HG03469 (cell line): Measurements from ENCODE around the gene WNT6.

Experiments used
- ATAC-seq: cut with Tn5 transposase; IDR thresholded peaks from one replicate; pipeline ENCODE4 v1.9.1; 2021; ENCODE audit warnings: mild to moderate bottlenecking, moderate library complexity, moderate number of reproducible peaks; ENCODE audit not compliant: unreplicated experiment

Gene WNT6

DNA sequence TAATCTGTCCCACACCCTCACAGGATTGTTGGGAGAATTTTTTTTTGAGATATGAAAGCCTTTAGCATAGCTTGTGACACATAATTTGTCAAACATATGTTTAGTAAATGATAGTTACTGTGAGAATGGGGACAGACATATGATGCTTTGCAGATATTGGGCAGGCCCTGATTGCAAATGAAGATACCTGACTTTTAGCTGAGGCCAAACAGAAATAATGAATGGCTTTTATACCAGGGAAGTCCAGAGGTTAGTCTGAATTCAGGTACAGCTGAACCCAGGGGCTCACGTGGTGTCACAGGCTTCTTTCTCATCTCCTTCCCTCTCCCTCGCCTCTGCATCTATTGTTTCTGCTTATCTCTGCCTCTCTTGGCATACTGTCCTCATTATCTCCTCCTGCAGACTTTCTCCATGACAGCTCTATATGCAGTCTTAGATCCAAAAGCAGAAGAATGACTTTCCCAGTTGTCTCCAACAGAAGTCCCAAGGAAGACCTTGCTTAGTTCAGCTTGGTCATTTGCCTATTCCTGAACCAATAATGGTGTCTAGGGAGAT lies 16.2 kb downstream of the WNT6 start:
- no peak for ATAC-seq

DNA sequence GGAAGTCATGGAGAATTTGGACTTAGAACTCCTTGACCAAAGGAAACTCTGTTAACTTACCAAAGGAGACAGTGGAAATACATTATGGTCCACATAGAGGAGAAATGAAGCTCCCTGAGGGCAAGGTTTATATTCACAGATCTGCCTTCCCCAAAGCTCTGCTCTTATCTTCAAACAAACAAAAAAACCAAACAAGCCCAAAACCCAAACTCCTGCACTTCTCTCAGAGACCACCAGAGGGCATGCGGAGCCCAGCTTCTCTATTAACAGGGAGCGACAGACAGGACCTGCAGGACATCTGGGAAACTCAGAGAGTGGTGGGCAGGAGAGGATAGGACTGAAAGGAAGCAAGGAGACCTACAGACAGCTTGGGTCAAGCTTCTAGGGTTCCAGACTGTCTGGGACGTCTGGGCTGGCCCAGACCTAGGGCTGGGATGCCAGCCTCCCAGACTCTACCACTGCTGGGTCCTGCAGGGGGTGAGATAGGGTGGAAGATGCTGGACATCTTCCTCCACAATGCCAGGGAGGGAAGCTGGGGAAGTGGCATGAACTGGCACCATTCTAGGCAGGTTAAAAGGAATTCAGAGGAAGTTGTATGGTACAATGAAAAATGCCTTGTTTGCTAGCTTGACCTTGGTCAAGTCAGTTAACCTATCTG lies 17.1 kb downstream of the WNT6 start:
- no peak for ATAC-seq

DNA sequence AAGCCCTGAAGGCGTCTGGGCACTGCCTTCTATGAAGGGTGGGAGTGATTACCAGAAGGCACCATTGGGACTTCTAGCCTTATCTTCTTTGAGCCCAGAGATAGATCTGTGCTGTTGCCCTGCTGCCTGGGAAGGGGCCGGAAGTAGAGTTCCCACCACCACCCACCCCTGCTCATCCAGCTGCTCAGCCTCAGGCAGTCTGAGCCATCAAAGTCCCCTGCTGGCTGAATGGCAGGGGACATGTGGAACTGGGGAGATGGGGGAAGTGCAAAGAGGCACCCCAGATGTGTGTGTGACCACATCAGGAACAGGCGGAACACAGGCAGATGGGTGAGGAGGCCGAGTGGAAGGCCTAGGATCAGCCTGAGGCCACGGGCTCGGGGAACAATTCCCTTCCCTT lies 17.7 kb downstream of the WNT6 start:
- ATAC-seq = no peak

DNA sequence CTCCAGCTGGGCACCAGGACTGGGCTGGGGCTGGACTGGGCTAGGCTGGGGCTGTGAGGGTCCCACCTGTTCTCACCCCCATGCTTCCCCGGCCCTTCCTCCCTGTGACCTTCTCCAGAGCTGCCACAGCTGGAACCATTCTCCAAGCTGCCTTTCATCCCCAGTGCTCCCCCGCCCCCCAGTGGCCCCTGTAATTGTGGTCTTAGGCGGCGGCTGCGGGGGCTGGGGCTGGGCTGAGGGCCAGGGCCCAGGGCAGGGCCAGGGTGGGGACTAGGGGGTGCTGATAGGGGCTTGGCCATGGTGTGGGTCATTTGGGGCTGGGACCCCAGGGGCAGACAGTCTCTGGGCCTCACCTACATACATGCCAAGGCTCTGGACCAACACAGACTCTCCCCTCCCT lies 18.3 kb downstream of the WNT6 start:
- no peak for ATAC-seq

DNA sequence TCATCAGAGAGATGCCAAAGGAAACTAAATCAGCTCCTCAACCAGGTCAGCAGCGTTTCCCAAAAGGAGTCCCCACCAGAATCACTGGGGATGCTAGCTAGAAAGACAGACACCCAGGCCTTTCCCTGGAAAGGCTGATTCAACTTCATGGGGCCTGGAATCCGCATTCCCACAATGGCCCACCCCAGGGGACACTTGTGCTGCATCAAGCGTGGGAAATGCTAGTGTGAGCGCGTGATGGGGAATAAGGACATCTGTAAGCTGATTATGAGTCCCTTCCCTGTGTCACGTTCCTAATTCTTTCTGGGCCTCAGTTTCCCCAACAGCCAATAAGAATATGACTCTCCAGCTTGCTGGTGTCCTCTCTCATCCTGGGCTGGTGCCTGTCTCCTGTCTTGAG lies 18.9 kb downstream of the WNT6 start:
- ATAC-seq = no peak

DNA sequence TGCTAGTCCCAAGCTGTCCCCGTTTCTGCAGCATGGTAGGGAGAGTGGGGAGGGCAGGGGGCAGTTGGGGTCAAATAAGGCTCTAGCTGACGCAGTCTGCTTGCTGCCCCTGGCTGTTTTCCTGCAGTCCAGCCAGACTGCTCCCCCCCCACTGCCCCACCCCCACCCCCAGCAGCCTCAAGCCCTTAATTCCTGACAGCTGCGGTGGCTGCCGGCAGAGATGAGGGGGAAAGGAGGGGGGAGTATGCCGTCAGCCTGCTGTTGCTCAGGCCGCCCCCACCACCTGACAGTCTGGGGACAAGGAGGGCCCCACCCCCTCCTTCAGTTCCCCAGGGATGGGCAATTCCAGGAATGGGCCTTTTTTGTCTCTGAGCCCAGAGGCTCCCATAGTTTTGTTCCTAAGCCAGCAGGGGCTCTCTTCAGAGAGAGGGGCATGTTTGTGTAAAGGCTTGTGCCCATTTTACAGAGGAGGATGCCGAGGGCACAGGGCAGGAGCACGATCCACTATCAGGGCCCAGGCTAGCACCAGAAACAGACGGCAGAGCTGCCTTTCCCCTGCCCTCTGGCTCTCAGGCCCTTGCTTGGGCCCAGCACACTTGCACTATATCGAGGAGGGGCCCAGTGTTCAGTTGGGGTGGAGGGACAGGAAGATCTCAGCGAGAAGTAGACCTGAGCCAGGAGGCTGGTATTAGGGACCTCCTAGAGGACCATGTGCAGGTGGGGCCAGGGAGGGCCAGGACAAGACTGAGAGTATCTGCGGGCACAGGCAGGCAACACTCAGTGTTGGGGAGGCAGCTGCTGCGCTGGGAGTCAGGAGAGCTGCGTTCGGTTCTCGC lies 19.5 kb downstream of the WNT6 start:
- ATAC-seq = no peak

DNA sequence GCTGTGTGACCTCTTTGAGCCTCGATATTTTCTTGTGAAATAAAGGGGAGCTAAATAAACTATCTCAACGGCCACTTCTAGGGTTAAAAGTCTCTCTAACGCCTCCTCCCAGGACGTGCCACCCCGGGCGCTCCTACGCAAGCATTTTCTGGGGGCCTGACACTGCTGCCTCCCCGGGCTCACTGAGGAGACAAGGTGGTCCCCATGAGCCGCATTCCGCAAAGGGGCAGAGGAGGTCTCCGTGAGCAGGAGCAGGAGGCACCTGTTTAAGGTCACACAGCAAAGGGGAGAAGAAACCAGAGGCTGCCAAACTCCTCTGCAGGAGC lies 20.1 kb downstream of the WNT6 start:
- no peak for ATAC-seq

DNA sequence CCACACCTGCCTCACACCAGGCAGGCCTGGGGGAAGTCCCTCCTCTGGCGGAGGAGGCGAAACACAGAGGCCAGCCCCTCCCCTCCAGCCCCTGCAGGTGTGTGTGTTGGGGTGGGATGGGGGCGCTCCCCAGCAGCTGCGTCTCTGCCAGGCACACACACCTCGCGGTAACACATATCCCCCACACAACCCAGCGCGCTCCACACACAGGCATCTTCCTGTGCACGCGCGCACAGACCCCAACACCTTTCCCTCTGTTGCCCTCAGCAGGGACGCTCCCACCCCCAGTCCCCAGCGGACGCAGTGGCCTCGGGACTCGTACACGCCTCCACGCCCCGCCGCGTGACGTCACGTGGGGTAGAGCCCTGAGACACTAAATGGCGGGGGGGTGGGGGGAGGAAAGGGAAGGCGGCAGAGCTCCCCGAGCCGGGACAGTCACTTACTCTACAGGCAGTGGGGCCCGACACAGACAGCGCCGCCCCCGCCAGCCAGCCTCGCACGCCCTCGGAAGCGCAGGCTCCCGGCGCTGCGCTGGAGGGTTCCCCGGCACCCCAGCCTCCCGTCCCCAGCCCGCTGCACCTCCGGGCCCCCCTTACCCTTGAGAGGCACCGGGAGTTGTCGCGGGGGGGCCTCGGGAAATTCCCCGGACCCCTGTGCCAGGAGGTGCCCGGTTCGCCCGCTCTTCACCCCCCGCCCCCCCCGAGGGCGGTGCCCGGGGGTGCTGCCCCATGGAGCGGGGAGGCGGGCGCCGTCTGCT lies 20.7 kb downstream of the WNT6 start, which contains the start of gene WNT10A:
TSS of gene WNT10A (plus strand) at position 751 of the 757 bp plus-strand sequence. CDS start 144 bp downstream, outside the sequence.
- peak; percentile 55 for ATAC-seq

DNA sequence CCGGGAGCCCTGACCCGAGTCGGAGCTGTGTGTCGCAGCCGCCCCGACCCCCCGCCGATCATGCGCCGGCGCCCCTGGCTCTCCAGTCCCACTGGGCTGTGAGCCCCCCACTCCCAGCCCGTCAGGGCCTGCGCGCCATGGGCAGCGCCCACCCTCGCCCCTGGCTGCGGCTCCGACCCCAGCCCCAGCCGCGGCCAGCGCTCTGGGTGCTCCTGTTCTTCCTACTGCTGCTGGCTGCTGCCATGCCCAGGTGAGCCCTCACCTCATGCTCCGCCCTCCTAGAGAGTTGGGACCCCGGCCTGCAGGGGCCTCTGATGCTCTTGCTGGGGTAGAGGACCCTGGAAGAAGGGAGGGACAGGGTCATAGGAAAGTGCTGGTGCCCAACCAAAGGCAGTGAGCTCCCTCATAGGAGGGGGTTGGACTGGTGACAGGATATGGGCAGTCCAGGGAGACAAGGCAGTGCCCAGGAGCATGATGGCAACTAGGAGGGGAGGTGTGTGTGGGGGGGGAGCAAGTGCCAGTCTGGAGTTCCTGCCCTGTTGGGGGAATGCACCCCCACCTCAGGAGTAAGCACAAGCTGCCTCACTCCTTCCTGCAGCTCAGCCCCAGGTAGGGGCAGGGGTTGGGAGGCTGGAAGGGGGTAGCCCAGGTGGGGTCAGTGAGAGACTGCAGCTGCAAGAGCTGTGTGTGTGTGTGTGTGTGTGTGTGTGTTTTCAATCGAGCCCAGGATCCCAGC lies 21.4 kb downstream of the WNT6 start:
- no peak for ATAC-seq

DNA sequence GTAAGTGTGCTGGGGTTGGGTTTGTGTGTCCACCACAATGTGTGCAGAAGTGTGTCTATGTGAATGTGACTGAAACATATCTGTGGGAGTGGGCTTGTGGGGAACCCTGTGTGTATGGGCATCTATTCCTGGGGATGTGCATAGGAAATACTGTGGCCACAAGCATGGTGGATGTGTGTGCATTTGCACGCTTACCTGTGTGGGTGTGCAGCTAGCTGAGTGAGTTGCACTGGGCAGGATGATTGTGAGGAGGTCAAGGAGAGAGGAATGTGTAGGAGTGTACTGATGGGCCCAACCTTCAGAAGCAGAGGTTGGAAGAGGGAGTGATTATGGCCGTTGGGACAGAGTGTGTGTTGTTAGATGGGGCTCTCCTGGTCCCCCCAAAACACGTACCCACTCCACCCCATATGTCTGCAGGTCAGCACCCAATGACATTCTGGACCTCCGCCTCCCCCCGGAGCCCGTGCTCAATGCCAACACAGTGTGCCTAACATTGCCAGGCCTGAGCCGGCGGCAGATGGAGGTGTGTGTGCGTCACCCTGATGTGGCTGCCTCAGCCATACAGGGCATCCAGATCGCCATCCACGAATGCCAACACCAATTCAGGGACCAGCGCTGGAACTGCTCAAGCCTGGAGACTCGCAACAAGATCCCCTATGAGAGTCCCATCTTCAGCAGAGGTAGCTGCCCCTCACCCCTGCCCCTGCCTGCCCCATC lies 22.3 kb downstream of the WNT6 start:
- ATAC-seq = no peak

DNA sequence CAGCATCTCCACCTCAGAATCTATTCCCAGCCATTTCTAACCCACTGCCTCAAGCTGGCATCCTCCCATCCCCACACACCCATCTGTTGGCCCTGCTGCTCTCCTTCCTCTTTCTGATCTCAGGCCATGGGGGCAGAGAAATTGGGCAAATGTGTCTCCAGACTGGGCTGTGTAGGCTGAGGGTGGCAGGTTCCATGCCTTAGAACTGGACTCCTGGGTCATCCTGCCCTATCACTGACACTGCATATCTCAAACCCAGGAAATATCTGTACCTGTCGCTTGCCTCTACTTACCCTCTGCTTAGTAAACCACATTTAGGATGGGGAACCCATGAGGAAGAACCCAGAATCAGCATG lies 22.8 kb downstream of the WNT6 start:
- no peak for ATAC-seq

DNA sequence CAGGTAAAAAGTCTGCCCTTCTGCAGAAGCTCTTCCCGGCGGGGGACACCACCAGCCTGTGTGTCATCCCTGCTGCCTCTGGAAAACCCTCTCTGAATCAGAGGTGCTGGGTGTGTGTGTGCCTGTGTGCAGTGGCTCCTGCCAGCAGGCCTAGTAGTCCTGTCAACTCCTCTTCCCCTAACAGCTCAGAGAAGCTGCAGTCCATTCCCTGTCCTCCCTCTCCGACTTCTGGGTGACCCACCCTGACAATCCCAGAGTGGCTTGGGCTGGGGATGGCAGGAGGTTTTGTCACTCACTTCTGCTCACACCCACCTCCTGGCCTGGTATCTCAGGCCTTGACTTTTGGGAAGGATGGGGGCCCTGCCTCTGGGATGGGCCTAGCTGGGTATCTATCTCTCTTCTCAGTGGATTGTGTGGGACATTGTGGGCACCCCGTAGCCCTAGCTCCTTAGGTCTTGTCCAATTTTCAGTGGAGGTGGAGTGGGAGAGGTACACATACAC lies 23.3 kb downstream of the WNT6 start:
- no peak for ATAC-seq

DNA sequence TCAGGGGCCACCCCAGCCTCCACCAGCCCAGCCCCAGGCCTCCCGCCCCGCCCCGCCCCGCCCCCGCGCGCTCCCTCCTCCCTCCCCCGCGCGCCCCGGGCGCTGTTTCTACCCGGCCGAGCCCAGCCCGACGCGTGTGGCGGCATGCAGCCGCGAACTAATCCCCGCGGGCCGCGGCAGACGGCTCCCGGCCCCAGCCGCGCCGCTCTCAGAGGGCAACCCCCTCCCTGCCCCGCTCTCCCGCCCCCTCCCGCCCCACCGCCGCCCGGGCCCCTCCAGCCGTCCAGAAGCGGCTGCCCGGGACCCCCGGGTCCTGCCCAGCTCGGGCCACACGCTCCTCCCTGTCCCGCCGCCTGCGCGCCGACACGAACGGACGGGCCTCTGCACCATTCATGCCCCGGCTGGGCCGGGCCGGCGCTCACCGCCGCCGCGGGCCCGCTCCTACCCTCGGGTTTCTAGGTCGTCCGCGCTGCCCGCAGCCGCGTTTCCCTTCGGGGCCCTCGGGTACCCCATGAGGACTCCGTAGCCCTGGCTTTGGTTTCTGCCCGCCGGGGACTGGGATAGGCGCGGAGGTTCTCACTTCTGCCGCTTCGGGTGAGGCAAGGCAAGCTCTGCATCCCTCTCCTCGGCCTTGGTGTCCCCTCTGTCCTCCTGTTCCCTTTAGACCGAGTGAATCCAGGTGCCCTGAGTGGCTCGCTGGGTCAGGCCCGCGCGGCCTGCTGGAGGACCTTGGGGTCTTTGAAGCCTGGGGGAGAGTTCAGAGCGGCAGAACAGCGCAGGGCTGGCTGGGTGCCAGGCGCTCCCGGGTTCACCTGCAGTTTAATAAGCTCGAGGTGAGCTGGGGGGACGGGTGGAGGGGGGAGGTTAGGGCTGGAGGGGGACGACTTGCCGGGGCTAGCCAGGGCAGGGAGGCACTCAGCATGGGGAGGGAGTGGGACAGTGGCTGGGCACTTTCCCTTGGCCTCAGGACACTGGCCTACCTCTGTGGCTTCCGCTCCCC lies 24.2 kb downstream of the WNT6 start:
- ATAC-seq = no peak

DNA sequence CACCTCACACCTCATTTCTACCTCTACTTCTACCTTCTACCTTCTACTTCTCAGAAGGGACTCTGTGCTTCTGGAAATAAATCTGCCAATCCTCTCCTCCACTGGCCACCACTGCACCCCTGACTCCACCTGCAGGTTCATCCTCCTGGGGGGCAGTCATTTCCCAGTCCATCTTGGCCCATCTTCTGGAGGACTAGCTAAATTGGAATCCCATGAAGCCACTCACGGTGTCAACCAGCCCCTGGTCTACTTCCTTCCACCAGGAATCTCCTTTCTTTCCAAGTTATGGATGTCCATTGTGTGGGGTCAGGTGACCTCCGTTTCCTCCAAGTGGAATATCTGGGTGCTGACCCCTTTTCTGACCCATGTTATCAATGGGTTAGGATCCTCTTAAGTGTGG lies 24.9 kb downstream of the WNT6 start:
- no peak for ATAC-seq

DNA sequence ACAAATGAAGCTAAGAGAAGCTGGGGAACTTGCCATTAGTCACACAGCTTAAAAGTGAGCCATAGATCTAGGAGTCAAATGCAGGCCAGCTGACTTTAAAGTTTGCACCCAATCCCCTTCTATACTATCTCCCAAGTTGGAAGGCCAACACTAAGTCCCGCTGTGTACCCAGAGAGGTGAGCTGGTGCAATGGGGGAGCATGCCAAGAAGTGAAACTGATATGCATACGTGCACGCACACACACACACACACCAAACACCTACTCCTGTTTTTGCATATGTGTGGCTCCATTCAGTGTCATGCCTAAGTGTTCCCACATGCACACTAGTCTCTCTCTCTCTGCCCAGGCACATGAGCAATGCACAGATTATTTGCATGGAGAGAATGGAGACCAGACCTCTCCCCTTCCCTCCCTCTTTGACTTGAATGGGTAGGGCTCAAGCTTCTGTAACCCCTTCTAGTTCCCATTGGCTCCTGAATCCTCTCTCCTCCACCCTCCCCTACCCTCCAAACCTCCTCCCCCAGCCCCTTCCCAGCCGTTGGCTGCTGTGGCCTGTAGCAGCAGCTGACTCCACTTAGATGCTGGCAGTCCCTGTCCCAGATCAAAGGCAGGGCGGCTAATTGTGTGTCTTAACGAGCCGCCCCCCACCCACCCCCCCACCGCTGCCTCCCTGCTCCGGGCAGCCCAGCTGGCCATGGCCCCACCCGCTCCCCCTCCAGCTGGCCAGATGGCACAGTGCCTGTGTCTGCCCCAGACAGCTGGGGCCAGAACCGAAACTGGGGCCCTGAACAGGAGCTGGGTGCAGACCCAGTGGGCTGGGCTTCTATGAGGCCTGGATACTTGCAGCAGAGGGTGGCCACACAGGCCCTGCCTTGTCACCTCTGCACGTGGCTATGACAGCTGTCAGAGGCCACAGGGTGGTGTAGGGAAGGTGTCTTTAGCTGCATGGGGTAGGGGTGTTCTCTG lies 26.7 kb downstream of the WNT6 start:
- ATAC-seq = peak; percentile 63

DNA sequence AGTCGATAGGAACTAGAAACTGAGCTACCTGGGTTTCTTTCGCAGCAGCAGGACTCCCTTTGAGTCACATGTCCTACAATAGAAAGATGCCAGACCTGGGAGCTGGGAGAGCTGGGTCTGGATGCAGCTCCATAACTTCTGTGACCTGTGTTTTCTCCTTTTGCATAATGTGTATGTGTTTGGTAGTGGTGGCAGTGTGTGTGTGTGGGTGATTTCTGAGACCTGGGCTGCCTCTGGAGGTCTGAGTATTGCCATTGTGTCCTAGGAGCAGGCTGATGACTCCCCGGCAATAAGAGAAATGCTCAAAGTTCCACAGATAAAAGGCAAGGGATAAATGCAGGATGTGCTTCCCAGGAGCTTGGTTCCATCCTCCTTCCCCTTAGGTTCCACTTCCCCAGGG lies 27.5 kb downstream of the WNT6 start:
- no peak for ATAC-seq

DNA sequence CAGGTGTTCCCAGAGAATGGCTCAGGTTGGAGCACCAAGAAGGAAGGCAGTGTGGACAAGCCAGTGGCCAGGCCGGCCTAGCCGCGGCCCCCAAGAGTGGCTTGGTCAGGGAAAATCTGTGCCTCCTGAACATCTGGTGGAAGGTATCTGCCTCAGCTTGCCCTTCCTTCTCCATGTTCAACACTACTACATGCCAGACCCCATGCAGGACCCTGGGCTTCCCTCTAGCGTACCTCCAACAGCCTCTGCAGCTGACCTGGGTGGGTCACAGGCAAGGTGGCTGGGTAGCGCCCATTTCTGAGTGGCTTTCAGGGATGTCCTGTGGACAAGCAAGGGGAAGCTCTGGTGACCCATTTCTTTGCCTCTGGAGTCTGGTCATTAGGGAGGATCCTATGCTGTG lies 28.7 kb downstream of the WNT6 start:
- ATAC-seq = no peak

DNA sequence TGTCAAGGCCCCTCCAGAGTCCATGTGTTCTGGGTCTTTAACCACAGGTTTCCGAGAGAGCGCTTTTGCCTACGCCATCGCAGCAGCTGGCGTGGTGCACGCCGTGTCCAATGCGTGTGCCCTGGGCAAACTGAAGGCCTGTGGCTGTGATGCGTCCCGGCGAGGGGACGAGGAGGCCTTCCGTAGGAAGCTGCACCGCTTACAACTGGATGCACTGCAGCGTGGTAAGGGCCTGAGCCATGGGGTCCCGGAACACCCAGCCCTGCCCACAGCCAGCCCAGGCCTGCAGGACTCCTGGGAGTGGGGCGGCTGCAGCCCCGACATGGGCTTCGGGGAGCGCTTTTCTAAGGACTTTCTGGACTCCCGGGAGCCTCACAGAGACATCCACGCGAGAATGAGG lies 30.3 kb downstream of the WNT6 start:
- ATAC-seq = no peak
